ENCODE data around the gene SAMHD1. TPM values are rescaled to one million over a fixed set of nuclear protein-coding genes. Genes with fewer than 3 reads are reported as not detected.

The SAMHD1 gene
- total and polyA plus RNA-seq, 2 of the 13 experiments (the other 11 are each of a cell fraction or from before 2014, with no cell fraction given), result 16.9 to 43.5 TPM

DNA sequence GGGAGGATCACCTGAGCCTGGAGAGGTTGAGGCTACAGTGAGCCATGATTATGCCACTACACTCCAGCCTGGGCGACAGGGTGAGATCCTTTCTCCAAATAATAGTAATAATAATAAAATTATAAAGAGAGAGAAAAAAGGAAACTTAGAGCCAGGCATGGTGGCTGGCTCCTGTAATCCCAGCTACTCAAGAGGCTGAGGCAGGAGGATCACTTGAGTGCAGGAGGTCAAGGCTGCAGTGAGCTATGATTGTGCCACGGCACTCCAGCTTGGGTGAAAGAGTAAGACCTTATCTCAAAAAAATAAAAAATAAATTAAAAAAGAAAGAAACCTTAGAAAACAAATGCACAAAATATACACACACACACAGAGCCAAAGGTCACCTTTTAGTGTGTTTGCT is 5.2 kb upstream of the SAMHD1 start (continued):
- TF ChIP-seq, protein P1, sequence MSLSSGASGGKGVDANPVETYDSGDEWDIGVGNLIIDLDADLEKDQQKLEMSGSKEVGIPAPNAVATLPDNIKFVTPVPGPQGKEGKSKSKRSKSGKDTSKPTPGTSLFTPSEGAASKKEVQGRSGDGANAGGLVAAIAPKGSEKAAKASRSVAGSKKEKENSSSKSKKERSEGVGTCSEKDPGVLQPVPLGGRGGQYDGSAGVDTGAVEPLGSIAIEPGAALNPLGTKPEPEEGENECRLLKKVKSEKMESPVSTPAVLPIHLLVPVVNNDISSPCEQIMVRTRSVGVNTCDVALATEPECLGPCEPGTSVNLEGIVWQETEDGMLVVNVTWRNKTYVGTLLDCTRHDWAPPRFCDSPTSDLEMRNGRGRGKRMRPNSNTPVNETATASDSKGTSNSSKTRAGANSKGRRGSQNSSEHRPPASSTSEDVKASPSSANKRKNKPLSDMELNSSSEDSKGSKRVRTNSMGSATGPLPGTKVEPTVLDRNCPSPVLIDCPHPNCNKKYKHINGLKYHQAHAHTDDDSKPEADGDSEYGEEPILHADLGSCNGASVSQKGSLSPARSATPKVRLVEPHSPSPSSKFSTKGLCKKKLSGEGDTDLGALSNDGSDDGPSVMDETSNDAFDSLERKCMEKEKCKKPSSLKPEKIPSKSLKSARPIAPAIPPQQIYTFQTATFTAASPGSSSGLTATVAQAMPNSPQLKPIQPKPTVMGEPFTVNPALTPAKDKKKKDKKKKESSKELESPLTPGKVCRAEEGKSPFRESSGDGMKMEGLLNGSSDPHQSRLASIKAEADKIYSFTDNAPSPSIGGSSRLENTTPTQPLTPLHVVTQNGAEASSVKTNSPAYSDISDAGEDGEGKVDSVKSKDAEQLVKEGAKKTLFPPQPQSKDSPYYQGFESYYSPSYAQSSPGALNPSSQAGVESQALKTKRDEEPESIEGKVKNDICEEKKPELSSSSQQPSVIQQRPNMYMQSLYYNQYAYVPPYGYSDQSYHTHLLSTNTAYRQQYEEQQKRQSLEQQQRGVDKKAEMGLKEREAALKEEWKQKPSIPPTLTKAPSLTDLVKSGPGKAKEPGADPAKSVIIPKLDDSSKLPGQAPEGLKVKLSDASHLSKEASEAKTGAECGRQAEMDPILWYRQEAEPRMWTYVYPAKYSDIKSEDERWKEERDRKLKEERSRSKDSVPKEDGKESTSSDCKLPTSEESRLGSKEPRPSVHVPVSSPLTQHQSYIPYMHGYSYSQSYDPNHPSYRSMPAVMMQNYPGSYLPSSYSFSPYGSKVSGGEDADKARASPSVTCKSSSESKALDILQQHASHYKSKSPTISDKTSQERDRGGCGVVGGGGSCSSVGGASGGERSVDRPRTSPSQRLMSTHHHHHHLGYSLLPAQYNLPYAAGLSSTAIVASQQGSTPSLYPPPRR (CRISPR knock-in tag; IDR thresholded peaks at IDR 0.05; ENCODE audit: borderline replicate concordance), result no peak
- TF ChIP-seq TAF15 (IDR thresholded peaks at IDR 0.05; ENCODE audit: low read depth, low read length, poor library complexity, severe bottlenecking) (no peak), KAT7 (CRISPR knock-in tag; IDR thresholded peaks at IDR 0.05; ENCODE audit: borderline replicate concordance) (no peak), REL (CRISPR knock-in tag; conservative IDR thresholded peaks at IDR 0.05) (no peak), ZIK1 (CRISPR knock-in tag; IDR thresholded peaks at IDR 0.05; ENCODE audit: borderline replicate concordance, low read depth) (no peak), RAD51 (IDR thresholded peaks at IDR 0.05; ENCODE audit: borderline replicate concordance) (no peak), ZNF274 (CRISPR knock-in tag; IDR thresholded peaks at IDR 0.05) (no peak), YY1 (IDR thresholded peaks at IDR 0.05; ENCODE audit: insufficient read depth, insufficient replicate concordance, low read depth, low read length) (no peak), HNRNPLL (IDR thresholded peaks at IDR 0.05; ENCODE audit: low read depth, low read length, poor library complexity, severe bottlenecking) (no peak), PLRG1 (conservative IDR thresholded peaks at IDR 0.05) (no peak), ZSCAN21 (CRISPR knock-in tag; IDR thresholded peaks at IDR 0.05; ENCODE audit: borderline replicate concordance) (no peak), HES4 (CRISPR knock-in tag; IDR thresholded peaks at IDR 0.05; ENCODE audit: borderline replicate concordance) (no peak), REPIN1 (CRISPR knock-in tag; IDR thresholded peaks at IDR 0.05; ENCODE audit: borderline replicate concordance, low read depth) (no peak), PHF8 (CRISPR knock-in tag; IDR thresholded peaks at IDR 0.05) (no peak)
- TF ChIP-seq, protein P2, sequence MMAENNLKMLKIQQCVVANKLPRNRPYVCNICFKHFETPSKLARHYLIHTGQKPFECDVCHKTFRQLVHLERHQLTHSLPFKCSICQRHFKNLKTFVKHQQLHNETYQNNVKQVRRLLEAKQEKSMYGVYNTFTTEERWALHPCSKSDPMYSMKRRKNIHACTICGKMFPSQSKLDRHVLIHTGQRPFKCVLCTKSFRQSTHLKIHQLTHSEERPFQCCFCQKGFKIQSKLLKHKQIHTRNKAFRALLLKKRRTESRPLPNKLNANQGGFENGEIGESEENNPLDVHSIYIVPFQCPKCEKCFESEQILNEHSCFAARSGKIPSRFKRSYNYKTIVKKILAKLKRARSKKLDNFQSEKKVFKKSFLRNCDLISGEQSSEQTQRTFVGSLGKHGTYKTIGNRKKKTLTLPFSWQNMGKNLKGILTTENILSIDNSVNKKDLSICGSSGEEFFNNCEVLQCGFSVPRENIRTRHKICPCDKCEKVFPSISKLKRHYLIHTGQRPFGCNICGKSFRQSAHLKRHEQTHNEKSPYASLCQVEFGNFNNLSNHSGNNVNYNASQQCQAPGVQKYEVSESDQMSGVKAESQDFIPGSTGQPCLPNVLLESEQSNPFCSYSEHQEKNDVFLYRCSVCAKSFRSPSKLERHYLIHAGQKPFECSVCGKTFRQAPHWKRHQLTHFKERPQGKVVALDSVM (CRISPR knock-in tag; IDR thresholded peaks at IDR 0.05), result peak; percentile 76; the same call in 1 of the 2 replicates
- TF ChIP-seq, protein P3, sequence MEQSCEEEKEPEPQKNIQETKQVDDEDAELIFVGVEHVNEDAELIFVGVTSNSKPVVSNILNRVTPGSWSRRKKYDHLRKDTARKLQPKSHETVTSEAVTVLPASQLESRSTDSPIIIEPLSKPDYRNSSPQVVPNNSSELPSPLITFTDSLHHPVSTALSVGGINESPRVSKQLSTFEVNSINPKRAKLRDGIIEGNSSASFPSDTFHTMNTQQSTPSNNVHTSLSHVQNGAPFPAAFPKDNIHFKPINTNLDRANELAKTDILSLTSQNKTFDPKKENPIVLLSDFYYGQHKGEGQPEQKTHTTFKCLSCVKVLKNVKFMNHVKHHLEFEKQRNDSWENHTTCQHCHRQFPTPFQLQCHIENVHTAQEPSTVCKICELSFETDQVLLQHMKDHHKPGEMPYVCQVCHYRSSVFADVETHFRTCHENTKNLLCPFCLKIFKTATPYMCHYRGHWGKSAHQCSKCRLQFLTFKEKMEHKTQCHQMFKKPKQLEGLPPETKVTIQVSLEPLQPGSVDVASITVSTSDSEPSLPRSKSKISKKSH (CRISPR knock-in tag; IDR thresholded peaks at IDR 0.05; ENCODE audit: borderline replicate concordance), result no peak
- TF ChIP-seq, protein P4, sequence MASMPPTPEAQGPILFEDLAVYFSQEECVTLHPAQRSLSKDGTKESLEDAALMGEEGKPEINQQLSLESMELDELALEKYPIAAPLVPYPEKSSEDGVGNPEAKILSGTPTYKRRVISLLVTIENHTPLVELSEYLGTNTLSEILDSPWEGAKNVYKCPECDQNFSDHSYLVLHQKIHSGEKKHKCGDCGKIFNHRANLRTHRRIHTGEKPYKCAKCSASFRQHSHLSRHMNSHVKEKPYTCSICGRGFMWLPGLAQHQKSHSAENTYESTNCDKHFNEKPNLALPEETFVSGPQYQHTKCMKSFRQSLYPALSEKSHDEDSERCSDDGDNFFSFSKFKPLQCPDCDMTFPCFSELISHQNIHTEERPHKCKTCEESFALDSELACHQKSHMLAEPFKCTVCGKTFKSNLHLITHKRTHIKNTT (CRISPR knock-in tag; IDR thresholded peaks at IDR 0.05), result no peak
